HEK293 (cell line): ENCODE data around the gene MSI1.

Experiments used
- BCL11A ChIP-seq: fragments of 450-650 bp; formaldehyde crosslinking; IDR thresholded peaks from 2 replicates; pipeline ENCODE4 v1.5.1; 2016; ENCODE audit warnings: low read depth, missing biosample characterization, missing genetic modification characterization
- FEZF1 ChIP-seq: fragments of 450-650 bp; formaldehyde crosslinking; IDR thresholded peaks from 2 replicates; pipeline ENCODE4 v1.5.1; 2016; ENCODE audit warnings: missing biosample characterization, missing genetic modification characterization
- HOXA7 ChIP-seq: sonication (generic); formaldehyde crosslinking; IDR thresholded peaks from 2 replicates; pipeline ENCODE4 v1.8.1; 2022; ENCODE audit warnings: missing genetic modification reagents, borderline replicate concordance
- MYNN ChIP-seq: fragments of 450-650 bp; formaldehyde crosslinking; IDR thresholded peaks from 2 replicates; pipeline ENCODE4 v1.5.1; 2016; ENCODE audit warnings: missing biosample characterization, missing genetic modification characterization, borderline replicate concordance
- WT1 ChIP-seq: fragments of 450-650 bp; formaldehyde crosslinking; IDR thresholded peaks from 2 replicates; pipeline ENCODE4 v1.5.1; 2016; ENCODE audit warnings: missing biosample characterization, missing genetic modification characterization
- ZBTB1 ChIP-seq: fragments of 450-650 bp; formaldehyde crosslinking; IDR thresholded peaks from 2 replicates; pipeline ENCODE4 v1.5.1; 2016; ENCODE audit warnings: missing biosample characterization, missing genetic modification characterization
- ZBTB17 ChIP-seq: fragments of 450-650 bp; formaldehyde crosslinking; IDR thresholded peaks from 2 replicates; pipeline ENCODE4 v1.5.1; 2016; ENCODE audit warnings: missing biosample characterization, missing genetic modification characterization
- ZNF404 ChIP-seq: fragments of 450-650 bp; formaldehyde crosslinking; IDR thresholded peaks from 2 replicates; pipeline ENCODE4 v1.5.1; 2017; ENCODE audit warnings: missing biosample characterization, missing genetic modification characterization
- ZNF561 ChIP-seq: fragments of 450-650 bp; IDR thresholded peaks from 2 replicates; pipeline ENCODE4 v1.5.1; 2018; ENCODE audit warnings: missing biosample characterization, missing genetic modification characterization, borderline replicate concordance
- ZNF621 ChIP-seq: fragments of 450-650 bp; formaldehyde crosslinking; IDR thresholded peaks from 2 replicates; pipeline ENCODE4 v1.5.1; 2017; ENCODE audit warnings: missing biosample characterization, missing genetic modification characterization
- ZNF626 ChIP-seq: fragments of 450-650 bp; sonication (Bioruptor Pico); formaldehyde crosslinking; IDR thresholded peaks from 2 replicates; pipeline ENCODE4 v1.5.1; 2018; ENCODE audit warnings: missing biosample characterization, missing genetic modification characterization, inconsistent platforms
- TF ChIP-seq, protein P1 (sequence below): fragments of 450-650 bp; formaldehyde crosslinking; IDR thresholded peaks from 2 replicates; pipeline ENCODE4 v1.5.1; 2017; ENCODE audit warnings: missing biosample characterization, missing genetic modification characterization
- TF ChIP-seq, protein P2 (sequence below): fragments of 450-650 bp; formaldehyde crosslinking; IDR thresholded peaks from 2 replicates; pipeline ENCODE4 v1.5.1; 2016; ENCODE audit warnings: missing biosample characterization, missing genetic modification characterization
- TF ChIP-seq, protein P3 (sequence below): fragments of 450-650 bp; formaldehyde crosslinking; IDR thresholded peaks from 2 replicates; pipeline ENCODE4 v1.5.1; 2017; ENCODE audit warnings: missing biosample characterization, missing genetic modification characterization

MSI1 gene

DNA sequence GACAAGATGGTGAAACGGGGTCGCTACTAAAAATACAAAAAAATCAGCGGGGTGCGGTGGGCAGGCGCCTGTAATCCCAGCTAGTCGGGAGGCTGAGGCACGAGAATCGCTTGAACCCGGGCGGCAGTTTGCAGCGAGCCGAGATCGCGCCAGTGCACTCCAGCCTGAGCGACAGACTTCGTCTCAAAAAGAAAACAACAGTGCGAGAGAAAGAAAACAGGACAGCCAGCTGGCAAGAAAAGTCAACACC lies 76.6 kb downstream of the MSI1 start (continued):
- TF ChIP-seq, protein P1, sequence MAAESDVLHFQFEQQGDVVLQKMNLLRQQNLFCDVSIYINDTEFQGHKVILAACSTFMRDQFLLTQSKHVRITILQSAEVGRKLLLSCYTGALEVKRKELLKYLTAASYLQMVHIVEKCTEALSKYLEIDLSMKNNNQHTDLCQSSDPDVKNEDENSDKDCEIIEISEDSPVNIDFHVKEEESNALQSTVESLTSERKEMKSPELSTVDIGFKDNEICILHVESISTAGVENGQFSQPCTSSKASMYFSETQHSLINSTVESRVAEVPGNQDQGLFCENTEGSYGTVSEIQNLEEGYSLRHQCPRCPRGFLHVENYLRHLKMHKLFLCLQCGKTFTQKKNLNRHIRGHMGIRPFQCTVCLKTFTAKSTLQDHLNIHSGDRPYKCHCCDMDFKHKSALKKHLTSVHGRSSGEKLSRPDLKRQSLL (tag by site-specific recombination), result no peak
- TF ChIP-seq ZNF561 (no peak), HOXA7 (CRISPR knock-in tag) (no peak), BCL11A (0 out of 2 replicates have a peak, but pooled peaks have one; percentile 89), ZNF404 (tag by site-specific recombination) (no peak), ZBTB1 (0 out of 2 replicates have a peak, but pooled peaks have one; percentile 86), MYNN (tag by site-specific recombination) (peak; percentile 1; the same call in 1 of the 2 replicates), FEZF1 (tag by site-specific recombination) (no peak), WT1 (tag by site-specific recombination) (0 out of 2 replicates have a peak, but pooled peaks have one; percentile 5), ZBTB17 (peak; percentile 60), ZNF621 (tag by site-specific recombination) (no peak), ZNF626 (tag by site-specific recombination) (no peak)
- TF ChIP-seq, protein P2, sequence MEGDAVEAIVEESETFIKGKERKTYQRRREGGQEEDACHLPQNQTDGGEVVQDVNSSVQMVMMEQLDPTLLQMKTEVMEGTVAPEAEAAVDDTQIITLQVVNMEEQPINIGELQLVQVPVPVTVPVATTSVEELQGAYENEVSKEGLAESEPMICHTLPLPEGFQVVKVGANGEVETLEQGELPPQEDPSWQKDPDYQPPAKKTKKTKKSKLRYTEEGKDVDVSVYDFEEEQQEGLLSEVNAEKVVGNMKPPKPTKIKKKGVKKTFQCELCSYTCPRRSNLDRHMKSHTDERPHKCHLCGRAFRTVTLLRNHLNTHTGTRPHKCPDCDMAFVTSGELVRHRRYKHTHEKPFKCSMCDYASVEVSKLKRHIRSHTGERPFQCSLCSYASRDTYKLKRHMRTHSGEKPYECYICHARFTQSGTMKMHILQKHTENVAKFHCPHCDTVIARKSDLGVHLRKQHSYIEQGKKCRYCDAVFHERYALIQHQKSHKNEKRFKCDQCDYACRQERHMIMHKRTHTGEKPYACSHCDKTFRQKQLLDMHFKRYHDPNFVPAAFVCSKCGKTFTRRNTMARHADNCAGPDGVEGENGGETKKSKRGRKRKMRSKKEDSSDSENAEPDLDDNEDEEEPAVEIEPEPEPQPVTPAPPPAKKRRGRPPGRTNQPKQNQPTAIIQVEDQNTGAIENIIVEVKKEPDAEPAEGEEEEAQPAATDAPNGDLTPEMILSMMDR (tag by site-specific recombination), result peak; percentile 14; the same call in 1 of the 2 replicates
- TF ChIP-seq, protein P3, sequence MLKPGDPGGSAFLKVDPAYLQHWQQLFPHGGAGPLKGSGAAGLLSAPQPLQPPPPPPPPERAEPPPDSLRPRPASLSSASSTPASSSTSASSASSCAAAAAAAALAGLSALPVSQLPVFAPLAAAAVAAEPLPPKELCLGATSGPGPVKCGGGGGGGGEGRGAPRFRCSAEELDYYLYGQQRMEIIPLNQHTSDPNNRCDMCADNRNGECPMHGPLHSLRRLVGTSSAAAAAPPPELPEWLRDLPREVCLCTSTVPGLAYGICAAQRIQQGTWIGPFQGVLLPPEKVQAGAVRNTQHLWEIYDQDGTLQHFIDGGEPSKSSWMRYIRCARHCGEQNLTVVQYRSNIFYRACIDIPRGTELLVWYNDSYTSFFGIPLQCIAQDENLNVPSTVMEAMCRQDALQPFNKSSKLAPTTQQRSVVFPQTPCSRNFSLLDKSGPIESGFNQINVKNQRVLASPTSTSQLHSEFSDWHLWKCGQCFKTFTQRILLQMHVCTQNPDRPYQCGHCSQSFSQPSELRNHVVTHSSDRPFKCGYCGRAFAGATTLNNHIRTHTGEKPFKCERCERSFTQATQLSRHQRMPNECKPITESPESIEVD, result no peak
